ENCODE data around the gene SLIT1.
A peak's percentile ranks its signal among the peaks of the same experiment; 100 is the strongest.

The SLIT1 gene

GRCh38 chr10:96999987-97000386, 185.8 kb downstream of the SLIT1 start:
- in situ Hi-C loops (cut with HindIII; ENCODE audit: low pct_unique_long_range_greater_than_20kb, low sequenced_read_pairs), result no loop called here
- TF ChIP-seq JUND (IDR thresholded peaks at IDR 0.05; ENCODE audit: low read depth), result no peak
- DNase-seq (ENCODE audit: low read depth in 1 of 2, low spot score in 1 of 2), result no peak

- DNase-seq (ENCODE audit: low read depth in 1 of 2, low spot score in 1 of 2), result no peak
- TF ChIP-seq JUND (IDR thresholded peaks at IDR 0.05; ENCODE audit: low read depth), result no peak
- in situ Hi-C loops (cut with HindIII; ENCODE audit: low pct_unique_long_range_greater_than_20kb, low sequenced_read_pairs), result no loop called here
Measured at GRCh38 chr10:96999337-96999736, 186.4 kb downstream of the SLIT1 start.

GRCh38 chr10:96998329-96998888, 187.3 kb downstream of the SLIT1 start:
- DNase-seq (ENCODE audit: low read depth in 1 of 2, low spot score in 1 of 2), result no peak
- in situ Hi-C loops (cut with HindIII; ENCODE audit: low pct_unique_long_range_greater_than_20kb, low sequenced_read_pairs), result no loop called here

GRCh38 chr10:96996275-96996965, 189.3 kb downstream of the SLIT1 start:
- no peak for TF ChIP-seq JUND (IDR thresholded peaks at IDR 0.05; ENCODE audit: low read depth)
- in situ Hi-C loops (cut with HindIII; ENCODE audit: low pct_unique_long_range_greater_than_20kb, low sequenced_read_pairs), result no loop called here
- DNase-seq (ENCODE audit: low read depth in 1 of 2, low spot score in 1 of 2), result no peak

More at GRCh38 chr10:96998329-96998888, 187.3 kb downstream of the SLIT1 start:
- TF ChIP-seq JUND (IDR thresholded peaks at IDR 0.05; ENCODE audit: low read depth), result no peak

- in situ Hi-C loops (cut with HindIII; ENCODE audit: low pct_unique_long_range_greater_than_20kb, low sequenced_read_pairs), result no loop called here
- TF ChIP-seq JUND (IDR thresholded peaks at IDR 0.05; ENCODE audit: low read depth), result no peak
- DNase-seq (ENCODE audit: low read depth in 1 of 2, low spot score in 1 of 2), result peak in 1 of 2 experiments; percentile 60
Measured at GRCh38 chr10:96995851-96996250, 189.9 kb downstream of the SLIT1 start.

- in situ Hi-C loops (cut with HindIII; ENCODE audit: low pct_unique_long_range_greater_than_20kb, low sequenced_read_pairs), result no loop called here
- DNase-seq (ENCODE audit: low read depth in 1 of 2, low spot score in 1 of 2), result no peak
- TF ChIP-seq JUND (IDR thresholded peaks at IDR 0.05; ENCODE audit: low read depth), result no peak
Measured at GRCh38 chr10:96992721-96993120, 193.0 kb downstream of the SLIT1 start.

GRCh38 chr10:96991313-96991841, 194.4 kb downstream of the SLIT1 start:
- no peak for TF ChIP-seq JUND (IDR thresholded peaks at IDR 0.05; ENCODE audit: low read depth)
- DNase-seq (ENCODE audit: low read depth in 1 of 2, low spot score in 1 of 2), result no peak
- in situ Hi-C loops (cut with HindIII; ENCODE audit: low pct_unique_long_range_greater_than_20kb, low sequenced_read_pairs), result no loop called here

GRCh38 chr10:96988426-96988825, 197.3 kb downstream of the SLIT1 start:
- TF ChIP-seq JUND (IDR thresholded peaks at IDR 0.05; ENCODE audit: low read depth), result no peak
- in situ Hi-C loops (cut with HindIII; ENCODE audit: low pct_unique_long_range_greater_than_20kb, low sequenced_read_pairs), result no loop called here
- DNase-seq (ENCODE audit: low read depth in 1 of 2, low spot score in 1 of 2), result no peak

GRCh38 chr10:96987842-96988175, 197.9 kb downstream of the SLIT1 start:
- no peak for DNase-seq (ENCODE audit: low read depth in 1 of 2, low spot score in 1 of 2)
- TF ChIP-seq JUND (IDR thresholded peaks at IDR 0.05; ENCODE audit: low read depth), result no peak
- in situ Hi-C loops (cut with HindIII; ENCODE audit: low pct_unique_long_range_greater_than_20kb, low sequenced_read_pairs), result no loop called here

- in situ Hi-C loops (cut with HindIII; ENCODE audit: low pct_unique_long_range_greater_than_20kb, low sequenced_read_pairs), result no loop called here
- no peak for TF ChIP-seq JUND (IDR thresholded peaks at IDR 0.05; ENCODE audit: low read depth)
- no peak for DNase-seq (ENCODE audit: low read depth in 1 of 2, low spot score in 1 of 2)
Measured at GRCh38 chr10:96987141-96987841, 198.5 kb downstream of the SLIT1 start.

- in situ Hi-C loops (cut with HindIII; ENCODE audit: low pct_unique_long_range_greater_than_20kb, low sequenced_read_pairs), result no loop called here
- TF ChIP-seq JUND (IDR thresholded peaks at IDR 0.05; ENCODE audit: low read depth), result no peak
- no peak for DNase-seq (ENCODE audit: low read depth in 1 of 2, low spot score in 1 of 2)
Measured at GRCh38 chr10:96986200-96986856, 199.4 kb downstream of the SLIT1 start.

GRCh38 chr10:96984541-96985131, 201.1 kb downstream of the SLIT1 start:
- in situ Hi-C loops (cut with HindIII; ENCODE audit: low pct_unique_long_range_greater_than_20kb, low sequenced_read_pairs), result no loop called here
- no peak for TF ChIP-seq JUND (IDR thresholded peaks at IDR 0.05; ENCODE audit: low read depth)
- DNase-seq (ENCODE audit: low read depth in 1 of 2, low spot score in 1 of 2), result no peak

Data from T47D (cell line).